ENCODE measurements around the gene ZNF436. TPM values are rescaled to one million over a fixed set of nuclear protein-coding genes. Genes with fewer than 3 reads are reported as not detected.

The ZNF436 gene
- total and polyA plus RNA-seq, 2 donors (not counting 1 experiment from before 2014, with no cell fraction given), result 1.9 to 10.1 TPM

DNA sequence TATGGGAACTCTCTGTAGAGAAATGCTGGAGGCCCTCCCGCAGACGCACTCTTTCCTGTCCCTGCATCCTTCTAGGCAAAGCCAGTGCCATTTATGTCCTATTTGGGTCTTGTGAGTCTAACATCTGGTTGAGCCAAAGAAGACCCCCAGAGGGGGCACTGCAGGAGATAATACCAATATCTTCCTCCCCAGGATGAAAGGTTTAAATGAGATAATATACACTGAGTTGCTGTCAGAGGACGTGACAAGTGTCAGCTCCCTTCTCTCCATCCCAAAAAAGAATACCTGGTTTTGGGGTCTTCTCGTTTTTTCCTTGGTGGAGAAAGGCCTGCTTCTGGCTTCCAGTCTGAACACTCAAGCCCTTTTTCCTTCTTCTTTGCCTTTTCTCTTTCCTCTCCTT lies 47.3 kb upstream of the ZNF436 start:
- ChIA-PET POLR2A (no interaction called here), CTCF (no interaction called here)
- no CpG with 5 or more reads among the region's 4 CpGs for WGBS (ENCODE audit: insufficient coverage)
- Histone ChIP-seq H3K9ac (ENCODE audit: low read length) (no peak overlapping the region), H3K27ac (ENCODE audit: low read length in 2 of 2) (no peak overlapping the region), H2AFZ (ENCODE audit: insufficient read depth, low read depth, low read length, poor library complexity, severe bottlenecking) (no peak overlapping the region), H3K36me3 (replicated peaks in 1 of 2; ENCODE audit: control extremely low read depth in 1 of 2, control insufficient read depth in 1 of 2, extremely low read depth in 1 of 2, insufficient read depth in 2 of 2, low read length in 1 of 2) (no peaks in the 10 kb centered on the region), H3K9me3 (ENCODE audit: control extremely low read depth in 1 of 3, control insufficient read depth in 2 of 3, insufficient read depth in 1 of 3, low read length in 2 of 3) (no peaks in the 10 kb centered on the region), H3K4me2 (replicated peaks; ENCODE audit: low read depth, low read length, poor library complexity, severe bottlenecking) (no peak overlapping the region), H4K20me1 (ENCODE audit: control insufficient read depth, insufficient read depth, low read length, poor library complexity, severe bottlenecking) (no peaks in the 10 kb centered on the region), H3K79me2 (ENCODE audit: control insufficient read depth, insufficient read depth, low read length) (no peaks in the 10 kb centered on the region), H3K27me3 (replicated peaks in 1 of 4; ENCODE audit: control extremely low read depth in 1 of 4, control insufficient read depth in 3 of 4, insufficient read depth in 4 of 4, low read length in 3 of 4) (peaks cover 0 to 8% (median 2%) of the 10 kb centered on the region in 4 experiments), H3K4me3 (ENCODE audit: control extremely low read depth in 1 of 5, extremely low read depth in 1 of 5, insufficient read depth in 1 of 5, low read depth in 2 of 5, low read length in 4 of 5) (no peak overlapping the region), H3K4me1 (ENCODE audit: control insufficient read depth in 2 of 2, insufficient read depth in 2 of 2, low read length in 2 of 2) (no peaks in the 10 kb centered on the region)
- no peak for ATAC-seq (ENCODE audit: low read depth)
- Mint-ChIP-seq H3K9me3 (ENCODE audit: insufficient read depth) (no peaks in the 10 kb centered on the region), H3K4me1 (no peaks in the 10 kb centered on the region), H3K4me3 (no peak overlapping the region), H3K27ac (no peak overlapping the region), H3K27me3 (peaks cover 13% of the 10 kb centered on the region)
- intact Hi-C loops (cut with micrococcal nuclease), result no loop called here
- TF ChIP-seq EZH2 (IDR thresholded peaks at IDR 0.05; ENCODE audit: borderline replicate concordance, insufficient read depth, low read depth, low read length, poor library complexity, severe bottlenecking), result no peak
- TF ChIP-seq, protein P1, sequence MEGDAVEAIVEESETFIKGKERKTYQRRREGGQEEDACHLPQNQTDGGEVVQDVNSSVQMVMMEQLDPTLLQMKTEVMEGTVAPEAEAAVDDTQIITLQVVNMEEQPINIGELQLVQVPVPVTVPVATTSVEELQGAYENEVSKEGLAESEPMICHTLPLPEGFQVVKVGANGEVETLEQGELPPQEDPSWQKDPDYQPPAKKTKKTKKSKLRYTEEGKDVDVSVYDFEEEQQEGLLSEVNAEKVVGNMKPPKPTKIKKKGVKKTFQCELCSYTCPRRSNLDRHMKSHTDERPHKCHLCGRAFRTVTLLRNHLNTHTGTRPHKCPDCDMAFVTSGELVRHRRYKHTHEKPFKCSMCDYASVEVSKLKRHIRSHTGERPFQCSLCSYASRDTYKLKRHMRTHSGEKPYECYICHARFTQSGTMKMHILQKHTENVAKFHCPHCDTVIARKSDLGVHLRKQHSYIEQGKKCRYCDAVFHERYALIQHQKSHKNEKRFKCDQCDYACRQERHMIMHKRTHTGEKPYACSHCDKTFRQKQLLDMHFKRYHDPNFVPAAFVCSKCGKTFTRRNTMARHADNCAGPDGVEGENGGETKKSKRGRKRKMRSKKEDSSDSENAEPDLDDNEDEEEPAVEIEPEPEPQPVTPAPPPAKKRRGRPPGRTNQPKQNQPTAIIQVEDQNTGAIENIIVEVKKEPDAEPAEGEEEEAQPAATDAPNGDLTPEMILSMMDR (IDR thresholded peaks at IDR 0.05), result no peak
- DNase-seq, result no peak

DNA sequence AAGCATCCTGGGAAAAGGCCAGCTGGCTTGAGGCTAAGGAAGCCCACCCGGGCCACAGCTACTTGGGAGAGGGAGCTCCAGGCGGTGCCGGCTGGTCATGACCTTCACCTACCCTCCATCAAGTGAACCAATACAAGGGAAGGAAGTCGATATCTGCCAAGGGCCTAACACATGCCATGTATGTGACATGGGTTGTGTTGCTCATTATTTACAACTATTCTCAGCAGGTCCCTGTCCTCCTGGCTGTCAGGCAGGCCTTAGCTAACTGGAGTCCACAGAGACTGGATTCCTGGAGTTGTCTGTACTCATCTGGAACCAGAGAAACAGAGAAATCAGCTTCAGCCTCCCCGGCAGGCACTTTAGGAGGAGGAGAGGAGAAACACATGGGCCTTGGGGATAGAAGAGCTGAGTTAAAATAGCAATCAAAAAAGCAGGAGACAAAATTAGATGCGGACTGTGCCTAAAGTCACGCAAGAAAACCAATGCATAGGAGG lies 39.2 kb upstream of the ZNF436 start:
- DNase-seq (no peak), ATAC-seq (ENCODE audit: low read depth) (no peak)
- Histone ChIP-seq H2AFZ (ENCODE audit: insufficient read depth, low read depth, low read length, poor library complexity, severe bottlenecking) (no peak overlapping the region), H3K36me3 (replicated peaks in 1 of 2; ENCODE audit: control extremely low read depth in 1 of 2, control insufficient read depth in 1 of 2, extremely low read depth in 1 of 2, insufficient read depth in 2 of 2, low read length in 1 of 2) (no peaks in the 10 kb centered on the region), H3K79me2 (ENCODE audit: control insufficient read depth, insufficient read depth, low read length) (no peaks in the 10 kb centered on the region), H3K4me2 (replicated peaks; ENCODE audit: low read depth, low read length, poor library complexity, severe bottlenecking) (no peak overlapping the region), H3K4me1 (ENCODE audit: control insufficient read depth in 2 of 2, insufficient read depth in 2 of 2, low read length in 2 of 2) (peaks cover 0 to 4% of the 10 kb centered on the region in 2 donors), H3K9ac (ENCODE audit: low read length) (no peak overlapping the region), H4K20me1 (ENCODE audit: control insufficient read depth, insufficient read depth, low read length, poor library complexity, severe bottlenecking) (no peaks in the 10 kb centered on the region), H3K9me3 (ENCODE audit: control extremely low read depth in 1 of 3, control insufficient read depth in 2 of 3, insufficient read depth in 1 of 3, low read length in 2 of 3) (no peaks in the 10 kb centered on the region), H3K27me3 (replicated peaks in 1 of 4; ENCODE audit: control extremely low read depth in 1 of 4, control insufficient read depth in 3 of 4, insufficient read depth in 4 of 4, low read length in 3 of 4) (peaks cover 0 to 3% (median 1%) of the 10 kb centered on the region in 4 experiments), H3K27ac (ENCODE audit: low read length in 2 of 2) (no peak overlapping the region), H3K4me3 (ENCODE audit: control extremely low read depth in 1 of 5, extremely low read depth in 1 of 5, insufficient read depth in 1 of 5, low read depth in 2 of 5, low read length in 4 of 5) (no peak overlapping the region)
- no peaks in the 10 kb centered on the region for H3K9me3 Mint-ChIP-seq (ENCODE audit: insufficient read depth)
- intact Hi-C loops (cut with micrococcal nuclease), result no loop called here
- no peak overlapping the region for H3K27ac Mint-ChIP-seq
- ChIA-PET POLR2A (no interaction called here), CTCF (interaction anchor here (0.6 kb wide), 1 partner anchor 110 kb away, joined by 4 read pairs; no protein-coding TSS in a partner anchor)
- peaks cover 8% of the 10 kb centered on the region for H3K27me3 Mint-ChIP-seq
- peaks cover 4% of the 10 kb centered on the region for H3K4me1 Mint-ChIP-seq
- no peak for TF ChIP-seq EZH2 (IDR thresholded peaks at IDR 0.05; ENCODE audit: borderline replicate concordance, insufficient read depth, low read depth, low read length, poor library complexity, severe bottlenecking)
- TF ChIP-seq, protein P1 (IDR thresholded peaks at IDR 0.05), result no peak
- no peak overlapping the region for H3K4me3 Mint-ChIP-seq
- WGBS (ENCODE audit: insufficient coverage), result 100% methylated on average over 1 of the region's 7 CpGs
